Stromal cell of bone marrow (primary cell): Measurements from ENCODE around the gene ANO2.
"Not testable (repeated sequence)": the region's sequence is repeated elsewhere in the genome, so short reads cannot be mapped to it uniquely, and the experiment has no call there.

Source experiments
- DNase-seq: peaks from one replicate; pipeline ENCODE4 v3.0.0-alpha.2; 2012; ENCODE audit warnings: low read depth

ANO2 gene

GRCh38 chr12:5818877-5819276 lies 126.2 kb downstream of the ANO2 start:
- DNase-seq: not testable (repeated sequence)

DNA sequence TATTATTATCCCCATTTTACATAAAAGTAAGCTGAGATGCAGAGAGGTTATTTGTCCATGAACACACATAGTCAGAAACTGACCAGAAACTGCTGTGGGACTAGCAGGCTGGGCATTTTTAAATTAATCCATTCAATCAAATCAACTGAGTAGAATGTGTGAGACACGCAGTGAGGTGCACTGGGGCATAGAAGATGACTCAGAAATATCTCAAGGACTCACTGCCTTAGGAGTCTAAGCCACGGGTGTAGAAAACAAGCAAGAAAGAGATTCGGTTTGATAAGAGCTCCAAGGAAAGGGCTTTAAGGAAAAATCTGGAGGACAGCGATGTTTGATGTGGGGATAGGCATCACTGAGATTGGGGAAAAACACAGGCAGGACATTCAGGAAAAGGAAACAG lies 127.8 kb downstream of the ANO2 start:
- no peak for DNase-seq

DNA sequence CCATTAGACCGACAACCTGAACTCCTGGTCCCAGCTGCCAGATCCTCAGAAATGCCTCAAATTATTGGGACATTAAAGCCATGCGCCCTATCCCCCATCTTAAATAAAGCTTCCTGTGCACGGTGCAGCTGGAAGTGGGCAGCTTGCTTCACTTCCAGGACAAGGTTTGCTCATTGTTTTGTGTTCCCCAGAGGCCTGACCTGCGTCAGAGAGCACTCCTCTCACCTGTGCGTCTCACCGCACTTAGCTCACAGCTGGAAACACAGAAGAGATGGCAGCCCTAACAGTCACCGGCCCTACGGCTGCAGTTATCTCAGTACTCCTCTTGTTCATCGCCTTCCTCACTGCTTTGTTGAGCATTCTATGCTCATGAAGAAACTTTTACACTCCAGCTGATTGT lies 135.5 kb downstream of the ANO2 start:
- DNase-seq: no peak

- DNase-seq: peak; percentile 77
These were observed 136.1 kb downstream of the ANO2 start for GRCh38 chr12:5808981-5809380.

- DNase-seq: no peak
These were observed 137.4 kb downstream of the ANO2 start for GRCh38 chr12:5807514-5808219.

DNA sequence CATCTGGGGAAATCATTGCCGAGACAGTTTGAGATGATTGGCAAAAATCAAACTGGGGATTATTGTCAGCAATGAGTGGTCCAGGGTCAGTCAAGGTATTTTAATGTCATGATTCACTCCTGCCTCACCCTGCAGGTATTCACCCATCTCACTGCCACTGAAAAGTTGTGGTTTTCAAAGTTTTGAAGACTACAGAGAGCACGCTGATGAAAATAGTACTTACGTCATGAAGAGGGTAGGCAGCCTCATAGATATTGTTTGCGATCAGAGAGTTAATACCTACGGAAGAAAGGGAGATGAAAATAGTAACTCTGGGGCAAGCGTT lies 138.0 kb downstream of the ANO2 start:
- no peak for DNase-seq

- no peak for DNase-seq
These were observed 138.5 kb downstream of the ANO2 start for GRCh38 chr12:5806371-5807089.

GRCh38 chr12:5803532-5803931 lies 141.5 kb downstream of the ANO2 start:
- DNase-seq: no peak

- no peak for DNase-seq
These were observed 146.6 kb downstream of the ANO2 start for GRCh38 chr12:5798242-5799015.

GRCh38 chr12:5797661-5798060 lies 147.4 kb downstream of the ANO2 start:
- no peak for DNase-seq

- DNase-seq: no peak
These were observed 148.2 kb downstream of the ANO2 start for GRCh38 chr12:5796959-5797225.

DNA sequence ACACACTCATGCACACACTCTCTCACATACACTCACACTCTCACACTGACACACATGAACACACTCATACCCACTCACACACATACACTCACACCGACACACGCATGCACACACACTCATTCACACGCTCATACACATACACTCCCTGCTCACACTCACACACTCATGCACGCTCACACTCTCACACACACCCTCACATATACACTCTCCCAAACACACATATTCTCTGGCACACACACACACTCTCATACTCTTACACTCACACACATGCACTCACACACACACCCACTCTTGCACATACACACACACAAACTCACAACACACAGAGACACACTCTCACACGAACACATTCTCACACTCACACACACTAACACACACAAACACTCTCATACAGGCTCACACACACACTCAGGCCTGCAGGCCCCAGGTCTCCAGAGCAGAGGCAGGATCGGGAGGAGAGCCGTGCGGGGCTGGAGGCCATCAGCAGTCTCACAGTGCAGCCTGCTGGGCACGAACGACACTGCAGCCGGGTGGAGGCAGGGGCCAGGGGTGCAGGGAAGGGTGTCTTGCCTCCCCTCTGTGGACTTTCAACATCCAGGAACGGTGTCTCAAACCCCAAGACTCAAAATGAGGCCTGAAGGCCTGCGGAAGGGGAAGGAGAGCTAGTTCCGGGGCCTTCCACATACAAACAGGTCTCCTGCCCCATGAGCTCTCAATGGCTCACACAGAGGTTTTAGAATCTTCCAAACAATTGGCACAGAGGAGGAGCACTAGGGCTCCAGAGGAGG lies 148.7 kb downstream of the ANO2 start:
- DNase-seq: no peak

DNA sequence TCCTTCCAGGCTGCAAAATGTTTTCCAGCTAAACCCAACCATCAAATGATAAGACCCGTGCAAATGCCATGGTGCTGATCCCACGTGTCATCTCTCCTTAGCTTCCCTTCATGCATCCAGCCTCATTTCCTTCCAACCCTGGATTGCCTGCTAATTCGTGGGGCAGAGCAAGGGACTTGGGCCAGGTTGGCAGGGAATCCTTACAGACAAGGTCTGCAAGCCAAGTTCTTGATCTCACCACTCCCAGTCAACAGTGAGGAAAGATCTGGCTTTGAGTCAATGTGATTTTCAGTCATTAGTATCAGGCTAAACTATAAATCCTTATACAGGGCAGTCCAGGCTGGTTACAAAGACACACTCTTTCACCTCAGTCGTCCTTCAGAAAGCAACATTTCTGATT lies 150.9 kb downstream of the ANO2 start:
- no peak for DNase-seq

DNA sequence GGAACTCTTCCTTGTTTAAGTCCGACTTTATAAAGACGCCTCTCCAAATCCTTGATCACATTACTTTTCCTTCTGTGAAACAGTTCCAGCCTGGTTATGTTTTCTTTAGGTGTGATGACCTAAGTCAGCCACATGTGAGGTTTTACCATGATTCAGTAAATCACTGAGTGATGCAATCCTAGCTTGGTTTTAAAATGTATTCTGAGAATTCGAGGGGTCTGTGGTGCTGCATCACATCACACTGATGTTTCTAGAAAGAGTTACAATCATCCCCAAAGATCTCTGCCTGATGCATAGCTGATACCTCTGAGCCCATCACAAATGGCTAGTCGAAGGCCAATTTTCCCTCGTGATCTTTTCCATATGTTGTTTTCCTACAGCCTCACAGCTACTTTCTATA lies 152.7 kb downstream of the ANO2 start:
- no peak for DNase-seq

DNA sequence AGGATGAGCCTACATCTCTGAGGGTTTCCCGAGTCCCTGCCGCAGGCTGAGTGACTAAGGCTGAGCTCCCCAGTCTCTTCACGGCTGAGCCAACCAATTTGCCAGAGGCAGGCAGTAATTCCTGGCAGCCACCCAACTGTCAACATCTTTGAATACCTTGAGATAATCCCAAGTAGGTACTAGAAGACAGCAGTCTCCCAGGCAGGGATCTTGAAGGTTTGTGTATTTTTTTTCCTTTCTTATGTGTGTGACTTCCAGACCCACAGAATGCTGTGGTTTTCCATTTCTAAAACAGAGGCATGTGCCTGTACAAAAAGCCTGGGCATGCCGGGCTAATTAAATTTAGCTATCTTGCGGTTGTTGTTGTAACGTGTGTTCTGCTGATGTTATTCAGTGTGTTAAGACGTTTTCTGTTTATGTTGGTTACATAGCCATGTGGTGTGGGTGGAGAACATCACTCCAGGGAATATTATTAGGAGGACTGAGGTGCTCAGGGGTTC lies 155.5 kb downstream of the ANO2 start:
- no peak for DNase-seq

DNA sequence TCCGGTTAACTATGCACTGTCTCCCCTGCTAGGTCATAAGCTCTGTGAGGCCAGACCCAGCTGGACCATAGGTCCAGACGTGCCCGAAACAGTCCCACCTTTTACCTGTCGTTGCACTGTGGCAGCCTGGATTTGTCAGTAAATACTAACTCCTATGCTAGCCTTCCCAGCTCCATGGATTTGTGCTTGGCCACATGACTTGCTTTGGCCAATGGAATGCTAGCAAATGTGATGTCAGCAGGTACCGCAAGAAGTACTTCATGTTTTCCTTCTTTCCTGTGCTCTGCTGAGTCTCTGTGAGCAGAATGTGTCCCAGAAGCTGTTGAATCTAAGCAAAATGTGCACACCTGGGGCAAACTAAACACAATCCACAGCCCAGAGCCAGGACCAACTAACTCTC lies 157.2 kb downstream of the ANO2 start:
- no peak for DNase-seq

- DNase-seq: no peak
These were observed 159.5 kb downstream of the ANO2 start for GRCh38 chr12:5785601-5786000.

DNA sequence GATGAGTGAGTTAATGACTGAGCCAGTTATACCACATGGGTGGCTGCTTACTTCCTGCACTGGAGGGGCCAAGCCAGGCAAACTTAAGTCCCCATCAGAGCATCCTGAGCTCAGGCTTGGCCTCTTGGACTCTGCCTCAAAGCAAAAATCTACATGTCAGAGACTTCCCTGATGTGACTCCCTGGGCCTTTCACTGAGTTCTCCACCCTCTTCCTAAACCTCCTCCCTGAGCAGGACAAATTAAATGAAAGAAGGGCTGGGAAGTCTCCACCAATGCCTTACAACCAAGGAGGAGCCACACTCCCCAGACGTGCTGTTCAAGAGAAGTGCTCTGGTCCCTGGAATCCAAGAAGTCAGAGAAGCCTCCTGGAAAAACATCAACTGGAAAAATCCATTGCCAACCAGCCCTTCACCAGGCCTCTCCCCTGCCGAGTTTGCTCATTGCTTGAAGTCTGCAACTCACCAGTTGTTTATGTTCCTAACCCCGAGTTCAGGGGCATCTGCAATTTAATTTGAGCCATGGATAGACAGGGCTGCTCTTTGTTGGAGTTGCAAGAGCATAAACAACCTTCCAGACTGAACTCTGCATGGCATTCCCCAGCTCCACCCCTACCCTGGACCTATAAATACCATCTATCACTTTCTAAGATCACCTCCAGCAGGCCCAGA lies 160.5 kb downstream of the ANO2 start:
- DNase-seq: no peak

DNA sequence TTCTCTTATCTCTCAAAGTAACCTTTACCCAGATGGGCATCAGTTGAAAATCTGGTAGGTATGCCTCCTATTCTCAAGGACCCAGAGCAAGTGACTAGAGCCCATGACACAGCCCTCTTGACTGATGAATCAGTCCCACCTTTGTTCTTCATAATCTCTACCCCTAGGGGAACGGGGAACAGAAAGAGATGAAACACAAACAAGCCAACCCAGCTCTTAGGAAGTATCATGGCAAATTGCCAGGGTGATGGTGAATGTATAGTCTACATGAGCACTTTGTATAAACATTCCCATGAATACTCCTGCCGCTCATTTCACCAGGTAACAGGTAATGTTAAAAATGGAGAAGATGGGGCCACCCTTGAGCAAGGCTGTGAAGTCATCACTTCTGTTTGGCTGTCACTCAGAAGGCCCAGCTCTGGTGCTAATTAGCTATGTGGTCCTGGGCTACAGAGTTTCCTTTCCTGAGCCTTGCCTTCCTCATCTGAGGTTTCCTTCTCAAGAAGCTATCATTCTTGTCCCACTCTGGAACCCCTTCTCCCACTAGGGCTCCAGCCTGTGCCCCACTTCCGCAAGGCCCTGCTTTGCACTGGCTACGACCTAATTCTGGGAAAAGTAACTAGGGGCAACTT lies 161.7 kb downstream of the ANO2 start:
- DNase-seq: no peak

- DNase-seq: no peak
These were observed 164.5 kb downstream of the ANO2 start for GRCh38 chr12:5780536-5780935.

GRCh38 chr12:5779401-5779800 lies 165.7 kb downstream of the ANO2 start:
- no peak for DNase-seq
